ENCODE results near the gene ITPK1. TPM values are rescaled to one million over a fixed set of nuclear protein-coding genes. Genes with fewer than 3 reads are reported as not detected.

Gene ITPK1
- polyA plus RNA-seq, 2 of the 4 experiments (the other 2 are of a cell fraction), result 46.2 to 47.0 TPM

DNA sequence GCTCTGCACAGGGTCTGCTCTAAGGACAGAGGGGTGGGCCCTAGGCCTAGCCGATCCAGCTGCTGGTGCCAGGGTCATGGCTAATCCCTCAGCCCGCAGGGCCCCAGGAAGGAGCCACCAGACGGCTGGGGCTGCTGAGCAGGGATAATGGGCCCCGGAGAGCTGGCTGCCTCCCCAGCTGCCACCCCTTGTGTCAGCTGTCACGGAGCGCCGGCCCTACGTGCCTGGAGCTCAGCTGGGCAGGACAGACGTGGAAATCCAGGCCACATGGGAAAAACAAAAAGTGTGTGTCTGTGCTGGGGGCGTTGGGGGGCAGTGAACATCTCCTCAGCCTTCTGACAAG is 156.6 kb downstream of the ITPK1 start (continued):
- TF ChIP-seq, protein P1, sequence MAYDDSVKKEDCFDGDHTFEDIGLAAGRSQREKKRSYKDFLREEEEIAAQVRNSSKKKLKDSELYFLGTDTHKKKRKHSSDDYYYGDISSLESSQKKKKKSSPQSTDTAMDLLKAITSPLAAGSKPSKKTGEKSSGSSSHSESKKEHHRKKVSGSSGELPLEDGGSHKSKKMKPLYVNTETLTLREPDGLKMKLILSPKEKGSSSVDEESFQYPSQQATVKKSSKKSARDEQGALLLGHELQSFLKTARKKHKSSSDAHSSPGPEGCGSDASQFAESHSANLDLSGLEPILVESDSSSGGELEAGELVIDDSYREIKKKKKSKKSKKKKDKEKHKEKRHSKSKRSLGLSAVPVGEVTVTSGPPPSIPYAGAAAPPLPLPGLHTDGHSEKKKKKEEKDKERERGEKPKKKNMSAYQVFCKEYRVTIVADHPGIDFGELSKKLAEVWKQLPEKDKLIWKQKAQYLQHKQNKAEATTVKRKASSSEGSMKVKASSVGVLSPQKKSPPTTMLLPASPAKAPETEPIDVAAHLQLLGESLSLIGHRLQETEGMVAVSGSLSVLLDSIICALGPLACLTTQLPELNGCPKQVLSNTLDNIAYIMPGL (CRISPR knock-in tag; IDR thresholded peaks at IDR 0.05; ENCODE audit: borderline replicate concordance), result no peak
- TF ChIP-seq, protein P2, sequence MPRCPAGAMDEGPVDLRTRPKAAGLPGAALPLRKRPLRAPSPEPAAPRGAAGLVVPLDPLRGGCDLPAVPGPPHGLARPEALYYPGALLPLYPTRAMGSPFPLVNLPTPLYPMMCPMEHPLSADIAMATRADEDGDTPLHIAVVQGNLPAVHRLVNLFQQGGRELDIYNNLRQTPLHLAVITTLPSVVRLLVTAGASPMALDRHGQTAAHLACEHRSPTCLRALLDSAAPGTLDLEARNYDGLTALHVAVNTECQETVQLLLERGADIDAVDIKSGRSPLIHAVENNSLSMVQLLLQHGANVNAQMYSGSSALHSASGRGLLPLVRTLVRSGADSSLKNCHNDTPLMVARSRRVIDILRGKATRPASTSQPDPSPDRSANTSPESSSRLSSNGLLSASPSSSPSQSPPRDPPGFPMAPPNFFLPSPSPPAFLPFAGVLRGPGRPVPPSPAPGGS (IDR thresholded peaks at IDR 0.05), result no peak
- TF ChIP-seq MAFK (IDR thresholded peaks at IDR 0.05; ENCODE audit: partially characterized antibody) (no peak), ZNF302 (CRISPR knock-in tag; IDR thresholded peaks at IDR 0.05) (no peak), HDAC2 (IDR thresholded peaks at IDR 0.05) (no peak), BHLHE40 (IDR thresholded peaks at IDR 0.05; ENCODE audit: low read depth, low read length) (no peak), NPAS2 (CRISPR knock-in tag; IDR thresholded peaks at IDR 0.05; ENCODE audit: borderline replicate concordance) (no peak), HOXA7 (CRISPR knock-in tag; IDR thresholded peaks at IDR 0.05) (no peak)
- TF ChIP-seq, protein P3, sequence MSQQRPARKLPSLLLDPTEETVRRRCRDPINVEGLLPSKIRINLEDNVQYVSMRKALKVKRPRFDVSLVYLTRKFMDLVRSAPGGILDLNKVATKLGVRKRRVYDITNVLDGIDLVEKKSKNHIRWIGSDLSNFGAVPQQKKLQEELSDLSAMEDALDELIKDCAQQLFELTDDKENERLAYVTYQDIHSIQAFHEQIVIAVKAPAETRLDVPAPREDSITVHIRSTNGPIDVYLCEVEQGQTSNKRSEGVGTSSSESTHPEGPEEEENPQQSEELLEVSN (IDR thresholded peaks at IDR 0.05; ENCODE audit: borderline replicate concordance, low read depth), result no peak

DNA sequence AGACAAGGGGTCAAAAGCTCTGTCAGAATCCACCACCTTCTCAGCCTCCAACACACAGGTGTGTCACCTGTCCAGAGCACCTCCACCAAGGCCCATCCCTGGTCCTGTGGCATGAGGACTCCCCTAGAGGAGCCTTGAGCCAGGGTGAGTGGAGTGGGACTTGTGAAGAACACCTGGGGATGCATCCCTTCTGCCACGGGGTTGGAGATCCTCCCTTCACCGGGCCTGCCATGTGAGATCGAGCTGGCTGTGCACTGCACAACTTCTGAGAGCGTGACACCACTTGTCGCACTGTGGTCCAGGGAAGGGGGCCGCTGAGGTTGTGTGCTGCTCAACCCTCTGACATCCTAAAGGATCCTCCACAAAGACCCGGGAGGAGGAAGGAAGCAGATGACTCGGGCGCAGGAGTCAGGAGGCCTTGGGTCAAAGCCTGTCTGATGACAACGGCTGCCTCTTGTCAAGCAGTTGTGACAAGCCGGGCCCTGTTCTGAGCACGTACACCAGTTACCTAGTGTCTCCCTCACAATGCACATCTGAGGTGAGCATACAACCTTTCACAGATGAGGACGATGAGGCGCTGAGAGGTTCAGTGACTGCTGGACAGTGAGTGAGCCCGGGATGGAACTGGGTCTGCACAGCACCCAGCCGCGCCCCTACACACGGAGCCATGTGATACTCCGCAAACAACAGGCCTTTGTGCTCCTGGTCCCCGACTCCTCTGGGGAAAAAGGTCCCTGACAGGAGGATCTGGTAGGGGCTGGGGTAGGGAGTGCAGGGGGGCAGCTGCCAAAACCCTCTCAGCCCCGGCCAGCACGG is 157.1 kb downstream of the ITPK1 start:
- no peak overlapping the region for H3K27ac ChIP-seq
- FAIRE-seq (no peak), DNase-seq (ENCODE audit: low read depth in 1 of 2, low spot score in 1 of 2) (no peak), ATAC-seq (no peak)
- peaks cover 30% of the 10 kb centered on the region for H3K4me1 ChIP-seq
- no peak overlapping the region for H3K4me3 ChIP-seq
- no peaks in the 10 kb centered on the region for H3K9me3 ChIP-seq
- CTCF ChIA-PET, result interaction anchor here (1.5 to 1.8 kb wide), 4 partner anchors 12 to 201 kb away, joined by 3 to 6 read pairs (median 4); no protein-coding TSS in a partner anchor
- H3K4me2 ChIP-seq, result no peak overlapping the region
- TF ChIP-seq ESRRA (IDR thresholded peaks at IDR 0.05; ENCODE audit: borderline replicate concordance, low read length) (no peak), ZNF302 (CRISPR knock-in tag; IDR thresholded peaks at IDR 0.05) (no peak), HEYL (CRISPR knock-in tag; IDR thresholded peaks at IDR 0.05) (no peak), TFCP2L1 (CRISPR knock-in tag; IDR thresholded peaks at IDR 0.05) (no peak), SREBF2 (IDR thresholded peaks at IDR 0.05) (no peak), POLR2AphosphoS2 (conservative IDR thresholded peaks at IDR 0.05; ENCODE audit: low read length) (no peak), TP53 (CRISPR knock-in tag; IDR thresholded peaks at IDR 0.05) (no peak)
- TF ChIP-seq, protein P4, sequence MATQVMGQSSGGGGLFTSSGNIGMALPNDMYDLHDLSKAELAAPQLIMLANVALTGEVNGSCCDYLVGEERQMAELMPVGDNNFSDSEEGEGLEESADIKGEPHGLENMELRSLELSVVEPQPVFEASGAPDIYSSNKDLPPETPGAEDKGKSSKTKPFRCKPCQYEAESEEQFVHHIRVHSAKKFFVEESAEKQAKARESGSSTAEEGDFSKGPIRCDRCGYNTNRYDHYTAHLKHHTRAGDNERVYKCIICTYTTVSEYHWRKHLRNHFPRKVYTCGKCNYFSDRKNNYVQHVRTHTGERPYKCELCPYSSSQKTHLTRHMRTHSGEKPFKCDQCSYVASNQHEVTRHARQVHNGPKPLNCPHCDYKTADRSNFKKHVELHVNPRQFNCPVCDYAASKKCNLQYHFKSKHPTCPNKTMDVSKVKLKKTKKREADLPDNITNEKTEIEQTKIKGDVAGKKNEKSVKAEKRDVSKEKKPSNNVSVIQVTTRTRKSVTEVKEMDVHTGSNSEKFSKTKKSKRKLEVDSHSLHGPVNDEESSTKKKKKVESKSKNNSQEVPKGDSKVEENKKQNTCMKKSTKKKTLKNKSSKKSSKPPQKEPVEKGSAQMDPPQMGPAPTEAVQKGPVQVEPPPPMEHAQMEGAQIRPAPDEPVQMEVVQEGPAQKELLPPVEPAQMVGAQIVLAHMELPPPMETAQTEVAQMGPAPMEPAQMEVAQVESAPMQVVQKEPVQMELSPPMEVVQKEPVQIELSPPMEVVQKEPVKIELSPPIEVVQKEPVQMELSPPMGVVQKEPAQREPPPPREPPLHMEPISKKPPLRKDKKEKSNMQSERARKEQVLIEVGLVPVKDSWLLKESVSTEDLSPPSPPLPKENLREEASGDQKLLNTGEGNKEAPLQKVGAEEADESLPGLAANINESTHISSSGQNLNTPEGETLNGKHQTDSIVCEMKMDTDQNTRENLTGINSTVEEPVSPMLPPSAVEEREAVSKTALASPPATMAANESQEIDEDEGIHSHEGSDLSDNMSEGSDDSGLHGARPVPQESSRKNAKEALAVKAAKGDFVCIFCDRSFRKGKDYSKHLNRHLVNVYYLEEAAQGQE (IDR thresholded peaks at IDR 0.05), result no peak
- TF ChIP-seq, protein P5, sequence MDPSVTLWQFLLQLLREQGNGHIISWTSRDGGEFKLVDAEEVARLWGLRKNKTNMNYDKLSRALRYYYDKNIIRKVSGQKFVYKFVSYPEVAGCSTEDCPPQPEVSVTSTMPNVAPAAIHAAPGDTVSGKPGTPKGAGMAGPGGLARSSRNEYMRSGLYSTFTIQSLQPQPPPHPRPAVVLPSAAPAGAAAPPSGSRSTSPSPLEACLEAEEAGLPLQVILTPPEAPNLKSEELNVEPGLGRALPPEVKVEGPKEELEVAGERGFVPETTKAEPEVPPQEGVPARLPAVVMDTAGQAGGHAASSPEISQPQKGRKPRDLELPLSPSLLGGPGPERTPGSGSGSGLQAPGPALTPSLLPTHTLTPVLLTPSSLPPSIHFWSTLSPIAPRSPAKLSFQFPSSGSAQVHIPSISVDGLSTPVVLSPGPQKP (IDR thresholded peaks at IDR 0.05; ENCODE audit: low read depth, low read length), result no peak
- POLR2A ChIA-PET, result no interaction called here
- WGBS (ENCODE audit: missing lambda C conversion rate), result 91% methylated on average over 16 of the region's 22 CpGs
